Natural killer cell (primary cell): ENCODE measurements around the gene SPDYE5. TPM values are rescaled to one million over a fixed set of nuclear protein-coding genes. Genes with fewer than 3 reads are reported as not detected.

Experiments
- ATAC-seq, 3 donors: fragments of 150-1000 bp in 2 of 3; fragments of 200-7000 bp in 1 of 3; cut with Tn5 transposase; 1 replicate in 1 of 3; 2 replicates in 2 of 3; pipeline ENCODE4 v1.10.0; 2021; ENCODE audit warnings: mild to moderate bottlenecking in 2 of 3, moderate library complexity in 2 of 3
- DNase-seq, 2 donors: peaks; one replicate each; pipeline versions ENCODE4 v3.0.0 to v3.0.0-alpha.2; 2013 to 2021; ENCODE audit warnings: mixed read lengths in 1 of 2
- H3K27ac ChIP-seq: one replicate; pipeline ENCODE4 v1.5.1; 2013; ENCODE audit warnings: mild to moderate bottlenecking, low read length
- H3K27me3 ChIP-seq: one replicate; pipeline ENCODE4 v1.6.1; 2013; ENCODE audit warnings: low read length; ENCODE audit not compliant: control insufficient read depth, insufficient read depth
- H3K36me3 ChIP-seq: one replicate; pipeline ENCODE4 v1.6.1; 2013; ENCODE audit warnings: low read length; ENCODE audit not compliant: control insufficient read depth, insufficient read depth
- H3K4me1 ChIP-seq: one replicate; pipeline ENCODE4 v1.6.1; 2013; ENCODE audit warnings: low read length; ENCODE audit not compliant: control insufficient read depth, insufficient read depth
- H3K4me3 ChIP-seq: one replicate; pipeline ENCODE4 v1.5.1; 2013; ENCODE audit warnings: low read length
- H3K9me3 ChIP-seq: one replicate; pipeline ENCODE4 v1.6.1; 2013; ENCODE audit warnings: low read length; ENCODE audit not compliant: control insufficient read depth, insufficient read depth
- H3K27ac Mint-ChIP-seq, 2 donors: one replicate each; pipeline ENCODE4 v1.8.0; 2022; ENCODE audit warnings: mild to moderate bottlenecking in 2 of 2, mixed read lengths in 2 of 2, moderate library complexity in 1 of 2
- H3K27me3 Mint-ChIP-seq, 2 donors: one replicate each; pipeline ENCODE4 v1.8.0; 2022; ENCODE audit warnings: low read depth in 2 of 2, mixed read lengths in 2 of 2
- H3K36me3 Mint-ChIP-seq: one replicate; pipeline ENCODE4 v1.8.0; 2022; ENCODE audit warnings: mixed read lengths
- H3K4me1 Mint-ChIP-seq, 2 donors: one replicate each; pipeline ENCODE4 v1.8.0; 2022; ENCODE audit warnings: mixed read lengths in 2 of 2
- H3K4me3 Mint-ChIP-seq: one replicate; pipeline ENCODE4 v1.8.0; 2022; ENCODE audit warnings: mild to moderate bottlenecking, moderate library complexity, mixed read lengths
- H3K9me3 Mint-ChIP-seq, 2 donors: one replicate each; pipeline ENCODE4 v1.8.0; 2022; ENCODE audit warnings: mixed read lengths in 2 of 2
- CTCF ChIP-seq: fragments of 200-600 bp; IDR thresholded peaks from one replicate; pipeline ENCODE4 v1.8.0; 2022; ENCODE audit warnings: antibody characterized with exemption
- WGBS: methylation state at CpG from one replicate; pipeline ENCODE4 v1.1.7; 2013; ENCODE audit warnings: missing lambda C conversion rate; ENCODE audit not compliant: insufficient coverage; 5-methylcytosine and 5-hydroxymethylcytosine counted together
- intact Hi-C: fragments of 100-400 bp; cut with micrococcal nuclease; formaldehyde crosslinking; loops from one replicate; pipeline ENCODE4 v1.14.2; 2022
- total RNA-seq, 4 donors: library from RNA; stranded (reverse); fragments of 120-200 nt in 1 of 4; gene quantifications; one replicate each; pipeline versions ENCODE4 v1.2.3 to v1.2.4, GENCODE V29; 2013 to 2022

SPDYE5 gene
- total RNA-seq, 3 donors from 2014 or later (not counting 1 experiment from before 2014, with no cell fraction given) = 0.09 TPM; not detected in 2

GRCh38 chr7:75546237-75547015, 54.3 kb downstream of the SPDYE5 start:
- no peaks in the 10 kb centered on the region for H3K4me1 ChIP-seq
- no peak overlapping the region for H3K27ac ChIP-seq
- WGBS = 93% methylated on average over 15 of the region's 15 CpGs
- no peak overlapping the region for H3K4me3 Mint-ChIP-seq
- intact Hi-C loops = no loop called here
- H3K27me3 ChIP-seq = no peaks in the 10 kb centered on the region
- H3K27me3 Mint-ChIP-seq = no peaks in the 10 kb centered on the region
- no peaks in the 10 kb centered on the region for H3K36me3 Mint-ChIP-seq
- ATAC-seq (no peak), DNase-seq (no peak)
- H3K9me3 Mint-ChIP-seq = no peaks in the 10 kb centered on the region
- H3K36me3 ChIP-seq = peaks cover 33% of the 10 kb centered on the region
- H3K9me3 ChIP-seq = no peaks in the 10 kb centered on the region
- H3K4me1 Mint-ChIP-seq = no peaks in the 10 kb centered on the region
- H3K27ac Mint-ChIP-seq = no peak overlapping the region
- H3K4me3 ChIP-seq = no peak overlapping the region
- no peak for TF ChIP-seq CTCF

Other genes starting within 250 kb of the SPDYE5 start
- 10 to 100 TPM; 10.7 to 21.1 (median 10.7) TPM for gene TRIM73, start 96.7 kb upstream of the SPDYE5 start, total RNA-seq
- gene POM121C, start 6.0 kb upstream of the SPDYE5 start, total RNA-seq = 100 to 1,000 TPM; 108 to 136 (median 112) TPM
- gene HIP1, start 246.6 kb downstream of the SPDYE5 start, total RNA-seq = 10 to 100 TPM; 17.1 to 27.9 (median 23.1) TPM